Midbrain (tissue), 1 donor: ENCODE results near the gene TMEM82.

Experiments
- DNase-seq: peaks from one replicate; lab custom pipeline; 2025; lab: John Stamatoyannopoulos, UW

The TMEM82 gene

GRCh38 chr1:15786581-15786980 lies 44.3 kb downstream of the TMEM82 start:
- DNase-seq: no peak

DNA sequence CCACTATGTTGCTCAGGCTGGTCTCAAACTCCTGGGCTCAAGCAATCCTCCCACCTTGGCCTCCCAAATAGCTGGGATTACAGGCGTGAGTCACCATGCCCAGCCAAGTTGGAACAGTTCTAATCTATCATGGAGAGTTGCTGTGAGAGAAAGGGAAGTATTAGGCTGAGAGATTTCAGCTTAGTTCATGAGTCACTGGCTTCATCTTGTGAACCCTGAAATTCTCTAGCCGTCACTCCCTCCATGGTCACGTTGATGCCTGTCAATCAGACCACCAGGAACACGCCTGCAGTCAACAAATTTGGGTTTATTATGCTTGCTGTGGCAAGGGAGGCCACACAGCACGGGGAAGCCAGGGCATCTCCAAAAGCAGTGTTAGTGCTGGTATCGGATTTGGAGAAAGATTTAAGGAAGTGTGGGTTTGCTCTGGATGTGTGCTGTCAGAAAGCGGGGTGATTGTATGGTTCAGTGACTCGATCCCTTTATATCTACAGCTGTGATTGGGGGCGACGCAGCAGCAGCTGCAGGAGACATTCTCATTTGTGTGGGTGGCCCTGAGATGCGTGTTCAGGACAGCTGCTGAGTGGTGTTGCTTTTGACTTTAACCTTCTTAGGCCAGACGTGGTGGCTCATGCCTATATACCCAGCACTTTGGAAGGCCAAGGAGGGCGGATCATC lies 46.5 kb downstream of the TMEM82 start:
- DNase-seq: no peak

DNA sequence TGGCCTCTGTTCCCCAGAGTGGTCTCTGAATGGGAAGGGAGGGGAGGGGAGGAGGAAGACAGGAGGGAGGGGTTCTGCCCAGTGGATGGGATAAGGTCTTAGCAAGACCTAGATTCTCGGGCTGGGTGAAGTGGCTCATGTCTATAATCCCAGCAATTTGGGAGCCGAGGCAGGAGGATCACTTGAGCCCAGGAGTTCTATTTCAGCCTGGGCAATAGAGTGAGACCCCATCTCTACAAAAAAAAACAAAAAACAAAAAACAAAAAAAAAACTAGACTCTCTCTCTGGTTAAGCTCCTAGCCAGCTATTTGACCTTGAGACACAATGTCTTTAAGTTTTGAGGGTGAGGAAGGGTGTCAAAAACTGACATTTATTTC lies 53.8 kb downstream of the TMEM82 start:
- DNase-seq: no peak
